Loucy (cell line): ENCODE measurements around the gene PYGB.

Experiments
- H2AFZ ChIP-seq: fragments of 200-600 bp; sonication (generic); 2 replicates; pipeline ENCODE4 v1.6.0; 2016; ENCODE audit warnings: antibody characterized with exemption, mild to moderate bottlenecking, low read length, moderate library complexity
- H3F3A ChIP-seq: fragments of 200-600 bp; 2 replicates; pipeline ENCODE4 v1.6.0; 2016; ENCODE audit warnings: antibody characterized with exemption, low read depth, mild to moderate bottlenecking
- H3K27me3 ChIP-seq: fragments of 200-600 bp; sonication (generic); 2 replicates; pipeline ENCODE4 v1.6.1; 2014; ENCODE audit warnings: low read length, mild to moderate bottlenecking; ENCODE audit not compliant: insufficient read depth, poor library complexity, severe bottlenecking
- H3K36me3 ChIP-seq: fragments of 200-600 bp; sonication (generic); 2 replicates; pipeline ENCODE4 v1.6.1; 2016; ENCODE audit warnings: low read length; ENCODE audit not compliant: insufficient read depth
- H3K4me1 ChIP-seq: fragments of 200-600 bp; sonication (generic); 2 replicates; pipeline ENCODE4 v1.5.1; 2014; ENCODE audit warnings: low read length, mild to moderate bottlenecking; ENCODE audit not compliant: insufficient read depth, poor library complexity, severe bottlenecking
- H3K4me2 ChIP-seq: fragments of 200-600 bp; sonication (generic); 2 replicates; pipeline ENCODE4 v1.6.0; 2014; ENCODE audit warnings: antibody characterized with exemption, low read length, low read depth, mild to moderate bottlenecking; ENCODE audit not compliant: poor library complexity, severe bottlenecking
- H3K4me3 ChIP-seq: fragments of 200-600 bp; sonication (generic); 2 replicates; pipeline ENCODE4 v1.5.1; 2014; ENCODE audit warnings: low read length, mild to moderate bottlenecking, mixed read lengths; ENCODE audit not compliant: poor library complexity, severe bottlenecking
- H3K79me2 ChIP-seq: fragments of 200-600 bp; sonication (generic); 2 replicates; pipeline ENCODE4 v1.6.1; 2014; ENCODE audit warnings: low read length; ENCODE audit not compliant: insufficient read depth
- H3K9ac ChIP-seq: fragments of 200-600 bp; sonication (generic); 2 replicates; pipeline ENCODE4 v1.6.0; 2014; ENCODE audit warnings: mild to moderate bottlenecking, low read depth, low read length, moderate library complexity; ENCODE audit not compliant: poor library complexity, severe bottlenecking
- H3K9me2 ChIP-seq: fragments of 200-600 bp; sonication (generic); replicated peaks from 2 replicates; pipeline ENCODE4 v1.6.1; 2016; ENCODE audit warnings: low read depth, low read length, mixed read lengths
- H3K9me3 ChIP-seq: fragments of 200-600 bp; sonication (generic); 2 replicates; pipeline ENCODE4 v1.6.1; 2014; ENCODE audit warnings: mild to moderate bottlenecking, antibody characterized with exemption, low read length, low read depth; ENCODE audit not compliant: insufficient read depth
- H4K20me1 ChIP-seq: fragments of 200-600 bp; sonication (generic); 2 replicates; pipeline ENCODE4 v1.6.0; 2014; ENCODE audit warnings: antibody characterized with exemption, low read length, mild to moderate bottlenecking; ENCODE audit not compliant: insufficient read depth, poor library complexity, severe bottlenecking
- EZH2phosphoT487 ChIP-seq: fragments of 200-600 bp; IDR thresholded peaks from 2 replicates; pipeline ENCODE4 v1.6.1; 2018; ENCODE audit warnings: antibody characterized with exemption, mild to moderate bottlenecking, moderate library complexity, borderline replicate concordance
- TF ChIP-seq, protein P1 (sequence below): fragments of 200-600 bp; sonication (generic); conservative IDR thresholded peaks from 2 replicates; pipeline ENCODE4 v1.5.1; 2014; ENCODE audit warnings: mild to moderate bottlenecking, antibody characterized with exemption, low read length

The PYGB gene

DNA sequence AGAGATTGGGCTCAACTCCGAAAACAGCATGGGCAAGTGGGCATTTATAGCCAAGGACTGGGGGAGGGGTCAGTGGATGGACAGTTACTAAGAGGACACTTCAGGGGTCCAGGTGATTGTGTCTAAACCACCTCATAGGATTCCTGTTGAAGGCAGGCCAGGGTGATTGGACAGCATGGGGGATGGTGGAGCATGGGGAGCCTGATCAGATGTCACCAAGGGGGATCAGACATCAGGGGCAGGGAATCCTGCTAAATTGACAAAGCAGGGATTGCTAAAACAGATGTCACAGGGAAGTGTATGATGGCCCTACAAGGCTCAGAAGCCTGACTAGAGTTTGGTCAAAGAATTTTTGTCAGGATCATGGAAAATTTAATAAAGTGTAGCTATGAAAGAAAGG is 2.4 kb upstream of the PYGB start:
- Histone ChIP-seq H3K4me2 (no peak overlapping the region), H3K9me3 (no peaks in the 10 kb centered on the region), H2AFZ (no peak overlapping the region), H3K27me3 (no peaks in the 10 kb centered on the region), H3K4me3 (no peak overlapping the region), H3K79me2 (peaks cover 21% of the 10 kb centered on the region), H4K20me1 (peaks cover 12% of the 10 kb centered on the region), H3F3A (0 out of 2 replicates have a peak, but pooled peaks cover 2% of the 10 kb centered on the region), H3K9ac (no peak overlapping the region), H3K9me2 (no peaks in the 10 kb centered on the region), H3K36me3 (no peaks in the 10 kb centered on the region), H3K4me1 (peaks cover 22% of the 10 kb centered on the region)
- TF ChIP-seq EZH2phosphoT487 = no peak
- TF ChIP-seq, protein P1, sequence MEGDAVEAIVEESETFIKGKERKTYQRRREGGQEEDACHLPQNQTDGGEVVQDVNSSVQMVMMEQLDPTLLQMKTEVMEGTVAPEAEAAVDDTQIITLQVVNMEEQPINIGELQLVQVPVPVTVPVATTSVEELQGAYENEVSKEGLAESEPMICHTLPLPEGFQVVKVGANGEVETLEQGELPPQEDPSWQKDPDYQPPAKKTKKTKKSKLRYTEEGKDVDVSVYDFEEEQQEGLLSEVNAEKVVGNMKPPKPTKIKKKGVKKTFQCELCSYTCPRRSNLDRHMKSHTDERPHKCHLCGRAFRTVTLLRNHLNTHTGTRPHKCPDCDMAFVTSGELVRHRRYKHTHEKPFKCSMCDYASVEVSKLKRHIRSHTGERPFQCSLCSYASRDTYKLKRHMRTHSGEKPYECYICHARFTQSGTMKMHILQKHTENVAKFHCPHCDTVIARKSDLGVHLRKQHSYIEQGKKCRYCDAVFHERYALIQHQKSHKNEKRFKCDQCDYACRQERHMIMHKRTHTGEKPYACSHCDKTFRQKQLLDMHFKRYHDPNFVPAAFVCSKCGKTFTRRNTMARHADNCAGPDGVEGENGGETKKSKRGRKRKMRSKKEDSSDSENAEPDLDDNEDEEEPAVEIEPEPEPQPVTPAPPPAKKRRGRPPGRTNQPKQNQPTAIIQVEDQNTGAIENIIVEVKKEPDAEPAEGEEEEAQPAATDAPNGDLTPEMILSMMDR = no peak

DNA sequence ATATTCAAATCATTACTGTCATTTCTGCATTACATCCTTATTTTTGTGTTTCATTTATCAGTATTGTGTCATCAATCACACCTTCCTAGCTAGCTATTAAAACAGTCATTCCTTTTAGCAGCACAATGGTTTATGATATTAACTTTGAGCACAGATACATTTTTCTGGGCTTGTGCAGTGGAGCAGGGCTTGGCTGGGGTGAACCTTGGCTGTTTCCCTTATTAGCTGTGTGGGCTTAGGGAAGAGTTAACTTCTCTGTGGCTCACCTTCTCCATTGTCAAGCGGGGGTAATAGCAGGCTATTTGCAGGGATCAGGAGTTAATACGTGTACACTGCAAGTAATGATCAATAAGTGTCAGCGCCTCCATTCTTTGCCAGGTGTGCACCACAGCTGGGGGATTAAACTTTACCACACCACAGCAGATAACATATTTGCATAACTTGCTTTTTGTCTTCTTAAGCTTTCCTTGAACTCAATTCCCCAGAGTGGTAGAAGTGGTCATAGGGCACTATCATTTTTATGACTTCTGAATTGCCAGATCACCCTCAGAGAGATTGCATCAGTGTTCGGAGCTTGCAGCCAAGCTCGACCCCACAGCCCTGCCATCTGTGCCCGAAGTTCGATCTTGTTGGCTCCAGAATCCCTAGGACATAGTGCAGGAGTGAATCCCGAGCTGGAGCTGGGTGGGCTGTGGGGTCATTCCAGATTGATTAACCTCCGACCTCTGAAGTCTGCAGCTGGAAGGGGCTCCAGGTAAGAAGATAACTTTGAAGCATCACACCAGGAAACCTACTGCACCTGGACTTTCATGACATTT is 1.5 kb upstream of the PYGB start:
- no peaks in the 10 kb centered on the region for H3K9me3 ChIP-seq
- no peaks in the 10 kb centered on the region for H3K36me3 ChIP-seq
- H3K79me2 ChIP-seq = peaks cover 30% of the 10 kb centered on the region
- no peak for TF ChIP-seq EZH2phosphoT487
- TF ChIP-seq, protein P1 = no peak
- H2AFZ ChIP-seq = no peak overlapping the region
- H3K4me1 ChIP-seq = peaks cover 31% of the 10 kb centered on the region
- H3K9ac ChIP-seq = no peak overlapping the region
- no peaks in the 10 kb centered on the region for H3K27me3 ChIP-seq
- no peaks in the 10 kb centered on the region for H3K9me2 ChIP-seq
- no peak overlapping the region for H3K4me3 ChIP-seq
- H4K20me1 ChIP-seq = peaks cover 21% of the 10 kb centered on the region
- H3K4me2 ChIP-seq = peak overlapping the region; percentile 87
- H3F3A ChIP-seq = 0 out of 2 replicates have a peak, but pooled peaks cover 2% of the 10 kb centered on the region

- H3K79me2 ChIP-seq = peaks cover 37% of the 10 kb centered on the region
- peak overlapping the region; percentile 75 for H3K9ac ChIP-seq
- peak overlapping the region; percentile 96 for H3K4me3 ChIP-seq
- peaks cover 38% of the 10 kb centered on the region for H3K4me1 ChIP-seq
- H2AFZ ChIP-seq = peak overlapping the region; percentile 98
- peak overlapping the region; percentile 87 for H3K4me2 ChIP-seq
- no peaks in the 10 kb centered on the region for H3K9me2 ChIP-seq
- peaks cover 26% of the 10 kb centered on the region for H4K20me1 ChIP-seq
- TF ChIP-seq, protein P1 = peak; percentile 44
- TF ChIP-seq EZH2phosphoT487 = no peak
- no peaks in the 10 kb centered on the region for H3K9me3 ChIP-seq
- 0 out of 2 replicates have a peak, but pooled peaks cover 2% of the 10 kb centered on the region for H3F3A ChIP-seq
- no peaks in the 10 kb centered on the region for H3K36me3 ChIP-seq
- no peaks in the 10 kb centered on the region for H3K27me3 ChIP-seq
These were observed 826 bp upstream of the PYGB start for GRCh38 chr20:25247000-25247517.
